ENCODE measurements around the gene CREB3L1. TPM values are rescaled to one million over a fixed set of nuclear protein-coding genes. Genes with fewer than 3 reads are reported as not detected.

CREB3L1 gene
- total and polyA plus RNA-seq, 2 of the 13 experiments (the other 11 are each of a cell fraction or from before 2014, with no cell fraction given), result not detected

DNA sequence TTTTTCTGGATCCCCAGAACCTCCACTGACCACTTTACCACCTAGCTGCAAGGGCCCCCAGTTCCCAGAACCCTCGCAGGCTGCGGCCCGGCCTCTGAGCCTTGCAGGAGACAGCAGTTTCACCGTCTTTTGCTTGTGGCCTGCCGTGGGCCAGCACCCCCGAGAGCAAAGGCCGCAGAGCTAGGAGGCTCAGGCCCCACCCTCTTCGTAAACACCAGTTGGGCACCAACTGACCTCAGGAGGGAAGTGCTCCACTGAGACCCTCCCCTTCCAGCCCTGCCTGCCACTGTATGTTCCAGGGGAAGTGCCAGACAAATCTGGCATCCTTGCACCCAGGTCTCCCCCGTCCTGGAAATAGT is 23.4 kb upstream of the CREB3L1 start (continued):
- no peak for TF ChIP-seq ZNF484 (CRISPR knock-in tag; IDR thresholded peaks at IDR 0.05; ENCODE audit: borderline replicate concordance, low read depth)
- no peak for TF ChIP-seq HIVEP1 (CRISPR knock-in tag; IDR thresholded peaks at IDR 0.05)
- TF ChIP-seq PHF8 (CRISPR knock-in tag; IDR thresholded peaks at IDR 0.05), result no peak
- no peak for TF ChIP-seq ZNF326 (CRISPR knock-in tag; IDR thresholded peaks at IDR 0.05; ENCODE audit: borderline replicate concordance)
- no peak for TF ChIP-seq KAT2B (IDR thresholded peaks at IDR 0.05; ENCODE audit: borderline replicate concordance, low read depth, low read length)
- TF ChIP-seq, protein P1, sequence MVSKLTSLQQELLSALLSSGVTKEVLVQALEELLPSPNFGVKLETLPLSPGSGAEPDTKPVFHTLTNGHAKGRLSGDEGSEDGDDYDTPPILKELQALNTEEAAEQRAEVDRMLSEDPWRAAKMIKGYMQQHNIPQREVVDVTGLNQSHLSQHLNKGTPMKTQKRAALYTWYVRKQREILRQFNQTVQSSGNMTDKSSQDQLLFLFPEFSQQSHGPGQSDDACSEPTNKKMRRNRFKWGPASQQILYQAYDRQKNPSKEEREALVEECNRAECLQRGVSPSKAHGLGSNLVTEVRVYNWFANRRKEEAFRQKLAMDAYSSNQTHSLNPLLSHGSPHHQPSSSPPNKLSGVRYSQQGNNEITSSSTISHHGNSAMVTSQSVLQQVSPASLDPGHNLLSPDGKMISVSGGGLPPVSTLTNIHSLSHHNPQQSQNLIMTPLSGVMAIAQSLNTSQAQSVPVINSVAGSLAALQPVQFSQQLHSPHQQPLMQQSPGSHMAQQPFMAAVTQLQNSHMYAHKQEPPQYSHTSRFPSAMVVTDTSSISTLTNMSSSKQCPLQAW (CRISPR knock-in tag; IDR thresholded peaks at IDR 0.05), result no peak
- no peak for TF ChIP-seq KLF13 (CRISPR knock-in tag; IDR thresholded peaks at IDR 0.05)
- TF ChIP-seq ZNF230 (CRISPR knock-in tag; IDR thresholded peaks at IDR 0.05), result no peak
- peak; percentile 73 for TF ChIP-seq FOXP4 (CRISPR knock-in tag; IDR thresholded peaks at IDR 0.05)
- TF ChIP-seq IRF9 (CRISPR knock-in tag; IDR thresholded peaks at IDR 0.05; ENCODE audit: borderline replicate concordance), result no peak
- no peak for TF ChIP-seq ZSCAN9 (CRISPR knock-in tag; IDR thresholded peaks at IDR 0.05; ENCODE audit: borderline replicate concordance)
